Mesenchymal stem cell (in vitro differentiated cells and primary cell): ENCODE measurements around the gene SYT2.
A peak's percentile ranks its signal among the peaks of the same experiment; 100 is the strongest.
"Not testable (repeated sequence)": the region's sequence is repeated elsewhere in the genome, so short reads cannot be mapped to it uniquely, and the experiment has no call there.

Experiments
- DNase-seq: peaks from one replicate; pipeline ENCODE4 v3.0.0-alpha.2; 2013
- H2AFZ ChIP-seq: one replicate; pipeline ENCODE4 v1.6.1; 2013; ENCODE audit warnings: low read depth, mild to moderate bottlenecking, control low read depth, inconsistent platforms, low read length, moderate library complexity
- H2AK5ac ChIP-seq: 2 replicates; pipeline ENCODE4 v1.6.1; 2013; ENCODE audit warnings: low read length, moderate library complexity, mild to moderate bottlenecking, inconsistent platforms; ENCODE audit not compliant: severe bottlenecking
- H2BK120ac ChIP-seq: one replicate; pipeline ENCODE4 v1.6.1; 2013; ENCODE audit warnings: low read depth, mild to moderate bottlenecking, inconsistent platforms, low read length, moderate library complexity
- H2BK12ac ChIP-seq, 2 experiments: one replicate each; pipeline ENCODE4 v1.6.1; 2013; ENCODE audit warnings: inconsistent platforms in 2 of 2, low read length in 2 of 2, mild to moderate bottlenecking in 2 of 2, moderate library complexity in 2 of 2, control low read depth in 1 of 2
- H2BK15ac ChIP-seq: one replicate; pipeline ENCODE4 v1.6.1; 2013; ENCODE audit warnings: mild to moderate bottlenecking, low read depth, inconsistent platforms; ENCODE audit not compliant: poor library complexity, severe bottlenecking
- H2BK5ac ChIP-seq: 2 replicates; pipeline ENCODE4 v1.6.1; 2013; ENCODE audit warnings: low read depth, mild to moderate bottlenecking, low read length, control low read depth, inconsistent platforms; ENCODE audit not compliant: poor library complexity, severe bottlenecking
- H3K14ac ChIP-seq, 2 experiments: one replicate each; pipeline ENCODE4 v1.6.1; 2013; ENCODE audit warnings: inconsistent platforms in 2 of 2, low read length in 2 of 2, control low read depth in 1 of 2, mild to moderate bottlenecking in 1 of 2, moderate library complexity in 1 of 2
- H3K18ac ChIP-seq, 2 experiments: one replicate each; pipeline ENCODE4 v1.6.1; 2013; ENCODE audit warnings: inconsistent platforms in 2 of 2, low read length in 2 of 2, control low read depth in 1 of 2, low read depth in 1 of 2, mild to moderate bottlenecking in 1 of 2
- H3K23ac ChIP-seq, 2 experiments: one replicate each; pipeline ENCODE4 v1.6.1; 2013; ENCODE audit warnings: inconsistent platforms in 2 of 2, low read length in 2 of 2, mild to moderate bottlenecking in 2 of 2, moderate library complexity in 2 of 2, control low read depth in 1 of 2
- H3K27ac ChIP-seq: 2 replicates; pipeline ENCODE4 v1.5.1; 2013; ENCODE audit warnings: mild to moderate bottlenecking, moderate library complexity, low read length, control low read depth, inconsistent platforms; ENCODE audit not compliant: poor library complexity, severe bottlenecking
- H3K27me3 ChIP-seq, 2 experiments: 2 replicates each; pipeline versions ENCODE4 v1.6.1 to v1.7.0; 2013; ENCODE audit warnings: low read length in 2 of 2, mild to moderate bottlenecking in 2 of 2, moderate library complexity in 2 of 2, control low read depth in 1 of 2, inconsistent platforms in 1 of 2; ENCODE audit not compliant: control insufficient read depth in 1 of 2, insufficient read depth in 1 of 2
- H3K36me3 ChIP-seq, 2 experiments: 2 replicates each; pipeline versions ENCODE4 v1.6.1 to v1.7.0; 2013; ENCODE audit warnings: low read length in 2 of 2, control low read depth in 1 of 2, inconsistent platforms in 1 of 2, low read depth in 1 of 2, mild to moderate bottlenecking in 1 of 2; ENCODE audit not compliant: insufficient read depth in 2 of 2, control insufficient read depth in 1 of 2
- H3K4ac ChIP-seq, 2 experiments: one replicate each; pipeline ENCODE4 v1.6.1; 2013; ENCODE audit warnings: inconsistent platforms in 2 of 2, low read length in 2 of 2, mild to moderate bottlenecking in 2 of 2, moderate library complexity in 2 of 2, control low read depth in 1 of 2, low read depth in 1 of 2
- H3K4me1 ChIP-seq: 2 replicates; pipeline ENCODE4 v1.6.1; 2013; ENCODE audit warnings: low read depth, low read length, control low read depth; ENCODE audit not compliant: control insufficient read depth, insufficient read depth
- H3K4me2 ChIP-seq: 2 replicates; pipeline ENCODE4 v1.6.1; 2013; ENCODE audit warnings: low read length, mild to moderate bottlenecking, inconsistent platforms; ENCODE audit not compliant: poor library complexity, severe bottlenecking
- H3K4me3 ChIP-seq, 2 experiments: 2 replicates each; pipeline versions ENCODE4 v1.5.1 to v1.7.0; 2013; ENCODE audit warnings: low read length in 2 of 2, mild to moderate bottlenecking in 2 of 2, control low read depth in 1 of 2, low read depth in 1 of 2; ENCODE audit not compliant: insufficient read depth in 1 of 2
- H3K79me1 ChIP-seq: replicated peaks from 2 replicates; pipeline ENCODE4 v1.6.1; 2013; ENCODE audit warnings: mild to moderate bottlenecking, control low read depth, low read length, inconsistent platforms; ENCODE audit not compliant: poor library complexity, severe bottlenecking
- H3K9ac ChIP-seq: 2 replicates; pipeline ENCODE4 v1.7.0; 2013; ENCODE audit warnings: mild to moderate bottlenecking, low read length, moderate library complexity
- H3K9me3 ChIP-seq: 2 replicates; pipeline ENCODE4 v1.7.0; 2013; ENCODE audit warnings: mild to moderate bottlenecking, low read length; ENCODE audit not compliant: control insufficient read depth
- H4K8ac ChIP-seq: one replicate; pipeline ENCODE4 v1.6.1; 2013; ENCODE audit warnings: inconsistent platforms, mild to moderate bottlenecking, low read length, moderate library complexity
- H4K91ac ChIP-seq: one replicate; pipeline ENCODE4 v1.6.1; 2013; ENCODE audit warnings: mild to moderate bottlenecking, low read length, inconsistent platforms
- WGBS: methylation state at CpG from one replicate; pipeline ENCODE4 v1.1.7; 2013; ENCODE audit warnings: mixed read lengths; 5-methylcytosine and 5-hydroxymethylcytosine counted together

Gene SYT2

GRCh38 chr1:202624781-202625108 is 85.5 kb downstream of the SYT2 start:
- no peak overlapping the region for H2BK120ac ChIP-seq
- peak overlapping the region; percentile 31 for H4K8ac ChIP-seq
- peak overlapping the region; percentile 21 to 24 for H3K18ac ChIP-seq
- H3K79me1 ChIP-seq = no peaks in the 10 kb centered on the region
- H2AK5ac ChIP-seq = peak overlapping the region; percentile 2
- no peak overlapping the region for H2BK15ac ChIP-seq
- H3K14ac ChIP-seq = peak overlapping the region in 1 of 2 experiments; percentile 53
- H3K9ac ChIP-seq = no peak overlapping the region
- WGBS = 95% methylated on average over 1 of the region's 1 CpG
- H3K27ac ChIP-seq = no peak overlapping the region
- H3K9me3 ChIP-seq = no peaks in the 10 kb centered on the region
- H3K4me3 ChIP-seq = no peak overlapping the region
- H3K36me3 ChIP-seq = no peaks in the 10 kb centered on the region
- H2BK12ac ChIP-seq = peak overlapping the region; percentile 2 to 40
- H3K4me2 ChIP-seq = no peak overlapping the region
- H2BK5ac ChIP-seq = no peak overlapping the region
- peak overlapping the region; percentile 39 for H2AFZ ChIP-seq
- peak overlapping the region in 1 of 2 experiments; percentile 6 for H3K23ac ChIP-seq
- peak; percentile 22 for DNase-seq
- peaks cover 25% of the 10 kb centered on the region for H3K4me1 ChIP-seq
- H4K91ac ChIP-seq = peak overlapping the region; percentile 29
- H3K4ac ChIP-seq = peak overlapping the region in 1 of 2 experiments; percentile 30
- H3K27me3 ChIP-seq = peaks cover 4 to 56% of the 10 kb centered on the region in 2 experiments

- H3K4me2 ChIP-seq = no peak overlapping the region
- peak overlapping the region; percentile 39 for H2AFZ ChIP-seq
- H3K4me3 ChIP-seq = no peak overlapping the region
- no peak overlapping the region for H3K9ac ChIP-seq
- no peak overlapping the region for H2BK15ac ChIP-seq
- no peak for DNase-seq
- H3K14ac ChIP-seq = peak overlapping the region in 1 of 2 experiments; percentile 53
- H3K9me3 ChIP-seq = no peaks in the 10 kb centered on the region
- 95% methylated on average over 7 of the region's 7 CpGs for WGBS
- peak overlapping the region in 1 of 2 experiments; percentile 30 for H3K4ac ChIP-seq
- no peak overlapping the region for H2BK5ac ChIP-seq
- peaks cover 4 to 59% of the 10 kb centered on the region in 2 experiments for H3K27me3 ChIP-seq
- H2BK120ac ChIP-seq = no peak overlapping the region
- peak overlapping the region; percentile 31 for H4K8ac ChIP-seq
- H3K27ac ChIP-seq = no peak overlapping the region
- peak overlapping the region; percentile 41 for H4K91ac ChIP-seq
- H2BK12ac ChIP-seq = peak overlapping the region; percentile 40 to 61
- peaks cover 27% of the 10 kb centered on the region for H3K4me1 ChIP-seq
- H3K36me3 ChIP-seq = no peaks in the 10 kb centered on the region
- peak overlapping the region; percentile 2 for H2AK5ac ChIP-seq
- H3K18ac ChIP-seq = peak overlapping the region; percentile 21 to 24
- H3K23ac ChIP-seq = peak overlapping the region in 1 of 2 experiments; percentile 6
- no peaks in the 10 kb centered on the region for H3K79me1 ChIP-seq
These were observed 86.0 kb downstream of the SYT2 start for GRCh38 chr1:202624088-202624780.

DNA sequence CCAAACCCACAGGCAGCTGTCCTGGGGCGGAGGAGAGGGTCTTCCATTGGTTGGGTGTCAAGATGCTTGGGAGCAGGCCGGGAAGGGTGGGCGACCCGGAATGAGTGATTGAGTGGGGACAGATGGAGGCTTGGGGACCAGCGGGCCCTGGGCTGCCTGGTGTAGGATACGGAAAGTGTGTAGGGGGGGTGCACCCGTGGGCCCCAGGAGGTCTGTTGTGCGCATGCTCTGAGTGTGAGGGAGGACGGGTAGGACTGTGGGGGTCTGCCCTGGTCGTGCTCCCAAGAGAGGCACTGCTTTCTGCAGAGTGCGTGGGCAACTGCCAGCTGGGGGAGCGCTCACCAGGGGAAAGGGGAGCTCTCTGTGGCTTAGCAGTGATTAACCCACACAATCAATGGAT is 86.8 kb downstream of the SYT2 start:
- peak overlapping the region; percentile 78 for H2BK120ac ChIP-seq
- H3K4ac ChIP-seq, H3K9ac ChIP-seq, H2AFZ ChIP-seq, H3K27ac ChIP-seq, DNase-seq, H2BK5ac ChIP-seq, H3K36me3 ChIP-seq, H3K9me3 ChIP-seq, H2AK5ac ChIP-seq, H3K4me3 ChIP-seq, H3K4me2 ChIP-seq, H3K14ac ChIP-seq, H3K79me1 ChIP-seq, H3K23ac ChIP-seq: not testable (repeated sequence)
- WGBS = 78% methylated on average over 12 of the region's 12 CpGs
- H4K8ac ChIP-seq = peak overlapping the region; percentile 5
- H2BK12ac ChIP-seq = peak overlapping the region; percentile 34 to 96
- peak overlapping the region; percentile 36 for H4K91ac ChIP-seq
- H3K4me1 ChIP-seq = peaks cover 35% of the 10 kb centered on the region
- H2BK15ac ChIP-seq = peak overlapping the region; percentile 66
- peaks cover 0 to 52% of the 10 kb centered on the region in 2 experiments for H3K27me3 ChIP-seq
- H3K18ac ChIP-seq = peak overlapping the region; percentile 8 to 75

GRCh38 chr1:202623075-202623474 is 87.2 kb downstream of the SYT2 start:
- H3K27me3 ChIP-seq = peaks cover 0 to 49% of the 10 kb centered on the region in 2 experiments
- peak overlapping the region; percentile 64 for H4K91ac ChIP-seq
- 17% methylated on average over 5 of the region's 7 CpGs for WGBS
- H2BK120ac ChIP-seq = peak overlapping the region; percentile 78
- H4K8ac ChIP-seq = peak overlapping the region; percentile 59
- H3K27ac ChIP-seq = no peak overlapping the region
- no peak overlapping the region for H3K4me3 ChIP-seq
- H3K14ac ChIP-seq = no peak overlapping the region
- peak overlapping the region in 1 of 2 experiments; percentile 37 for H3K4ac ChIP-seq
- H2AFZ ChIP-seq = no peak overlapping the region
- no peak overlapping the region for H3K9ac ChIP-seq
- no peak overlapping the region for H3K23ac ChIP-seq
- H2BK5ac ChIP-seq = no peak overlapping the region
- peak; percentile 72 for DNase-seq
- H3K9me3 ChIP-seq = no peaks in the 10 kb centered on the region
- peak overlapping the region; percentile 20 for H2AK5ac ChIP-seq
- H2BK15ac ChIP-seq = peak overlapping the region; percentile 82
- no peaks in the 10 kb centered on the region for H3K36me3 ChIP-seq
- no peak overlapping the region for H3K4me2 ChIP-seq
- peak overlapping the region; percentile 57 to 75 for H3K18ac ChIP-seq
- H3K4me1 ChIP-seq = peaks cover 38% of the 10 kb centered on the region
- no peaks in the 10 kb centered on the region for H3K79me1 ChIP-seq
- peak overlapping the region; percentile 72 to 96 for H2BK12ac ChIP-seq
